Ovary (tissue), 3 donors: Measurements from ENCODE around the gene CWF19L1.

Source experiments
- EP300 ChIP-seq: sonication (generic); formaldehyde crosslinking; IDR thresholded peaks from one replicate; pipeline ENCODE4 v1.6.1; 2017; ENCODE audit warnings: antibody characterized with exemption
- TF ChIP-seq, protein P1 (sequence below), 3 donors: fragments of 450-650 bp in 2 of 3; fragments of 200-600 bp in 1 of 3; IDR thresholded peaks; one replicate each; pipeline versions ENCODE4 v1.5.1 to v1.8.0; 2016 to 2022; ENCODE audit warnings: antibody characterized with exemption in 3 of 3, mild to moderate bottlenecking in 1 of 3
- donor health status: DM: no; HTN: no; CAD: no.

- TF ChIP-seq, protein P1, sequence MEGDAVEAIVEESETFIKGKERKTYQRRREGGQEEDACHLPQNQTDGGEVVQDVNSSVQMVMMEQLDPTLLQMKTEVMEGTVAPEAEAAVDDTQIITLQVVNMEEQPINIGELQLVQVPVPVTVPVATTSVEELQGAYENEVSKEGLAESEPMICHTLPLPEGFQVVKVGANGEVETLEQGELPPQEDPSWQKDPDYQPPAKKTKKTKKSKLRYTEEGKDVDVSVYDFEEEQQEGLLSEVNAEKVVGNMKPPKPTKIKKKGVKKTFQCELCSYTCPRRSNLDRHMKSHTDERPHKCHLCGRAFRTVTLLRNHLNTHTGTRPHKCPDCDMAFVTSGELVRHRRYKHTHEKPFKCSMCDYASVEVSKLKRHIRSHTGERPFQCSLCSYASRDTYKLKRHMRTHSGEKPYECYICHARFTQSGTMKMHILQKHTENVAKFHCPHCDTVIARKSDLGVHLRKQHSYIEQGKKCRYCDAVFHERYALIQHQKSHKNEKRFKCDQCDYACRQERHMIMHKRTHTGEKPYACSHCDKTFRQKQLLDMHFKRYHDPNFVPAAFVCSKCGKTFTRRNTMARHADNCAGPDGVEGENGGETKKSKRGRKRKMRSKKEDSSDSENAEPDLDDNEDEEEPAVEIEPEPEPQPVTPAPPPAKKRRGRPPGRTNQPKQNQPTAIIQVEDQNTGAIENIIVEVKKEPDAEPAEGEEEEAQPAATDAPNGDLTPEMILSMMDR (IDR thresholded peaks at IDR 0.05): no peak
- no peak for TF ChIP-seq EP300
These were observed 80.9 kb downstream of the CWF19L1 start for GRCh38 chr10:100186253-100187212.
